GM21526 (cell line): Measurements from ENCODE around the gene CFAP52.
"Not testable (repeated sequence)": the region's sequence is repeated elsewhere in the genome, so short reads cannot be mapped to it uniquely, and the experiment has no call there.

Experiments
- ATAC-seq: cut with Tn5 transposase; IDR thresholded peaks from one replicate; pipeline ENCODE4 v1.9.1; 2021; ENCODE audit warnings: moderate library complexity; ENCODE audit not compliant: unreplicated experiment, low FRiP score

The CFAP52 gene

DNA sequence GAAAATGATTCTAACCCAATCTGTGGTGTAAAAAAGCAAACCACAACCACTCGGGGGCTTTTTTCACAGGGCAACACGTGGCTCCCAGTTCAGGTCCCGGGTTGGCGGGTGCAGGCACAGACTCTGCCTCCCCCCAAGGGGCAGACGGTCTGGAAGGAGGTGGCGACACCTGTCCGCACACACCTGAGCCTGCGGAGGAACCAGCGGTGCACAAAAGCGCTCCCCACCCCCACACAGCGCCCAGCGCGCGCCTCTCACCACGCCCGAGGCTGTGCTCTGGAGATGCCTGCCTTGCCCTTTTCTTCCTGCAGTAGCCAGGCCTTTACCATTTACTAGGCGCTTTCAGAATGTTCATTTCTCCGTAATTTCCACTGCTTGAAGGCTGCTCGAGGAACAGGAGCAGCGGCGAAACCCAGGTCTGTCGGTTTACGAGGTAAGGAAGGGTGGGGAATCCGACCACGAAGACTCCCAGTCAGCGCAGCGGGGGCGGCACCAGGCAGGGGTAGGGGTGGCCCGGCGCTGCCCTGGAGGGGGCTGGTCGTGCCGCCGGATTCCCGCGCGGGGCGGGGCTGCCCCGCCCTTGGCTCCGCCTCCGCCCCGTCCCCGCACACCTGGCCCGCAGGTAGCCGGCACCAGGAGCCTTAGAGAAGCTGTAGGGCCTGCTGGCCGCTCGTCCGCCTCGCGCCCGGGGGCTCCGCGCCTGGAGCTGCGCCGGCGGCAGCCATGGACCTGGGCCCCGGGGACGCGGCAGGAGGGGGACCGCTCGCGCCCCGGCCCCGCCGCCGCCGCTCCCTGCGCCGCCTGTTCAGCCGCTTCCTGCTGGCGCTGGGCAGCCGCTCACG, 68.7 kb downstream of the CFAP52 start, which contains the start of gene USP43:
USP43 (plus strand) TSS at position 608 of the 842 bp plus-strand sequence; CDS start at position 724, 116 bp downstream.
- ATAC-seq: no peak

DNA sequence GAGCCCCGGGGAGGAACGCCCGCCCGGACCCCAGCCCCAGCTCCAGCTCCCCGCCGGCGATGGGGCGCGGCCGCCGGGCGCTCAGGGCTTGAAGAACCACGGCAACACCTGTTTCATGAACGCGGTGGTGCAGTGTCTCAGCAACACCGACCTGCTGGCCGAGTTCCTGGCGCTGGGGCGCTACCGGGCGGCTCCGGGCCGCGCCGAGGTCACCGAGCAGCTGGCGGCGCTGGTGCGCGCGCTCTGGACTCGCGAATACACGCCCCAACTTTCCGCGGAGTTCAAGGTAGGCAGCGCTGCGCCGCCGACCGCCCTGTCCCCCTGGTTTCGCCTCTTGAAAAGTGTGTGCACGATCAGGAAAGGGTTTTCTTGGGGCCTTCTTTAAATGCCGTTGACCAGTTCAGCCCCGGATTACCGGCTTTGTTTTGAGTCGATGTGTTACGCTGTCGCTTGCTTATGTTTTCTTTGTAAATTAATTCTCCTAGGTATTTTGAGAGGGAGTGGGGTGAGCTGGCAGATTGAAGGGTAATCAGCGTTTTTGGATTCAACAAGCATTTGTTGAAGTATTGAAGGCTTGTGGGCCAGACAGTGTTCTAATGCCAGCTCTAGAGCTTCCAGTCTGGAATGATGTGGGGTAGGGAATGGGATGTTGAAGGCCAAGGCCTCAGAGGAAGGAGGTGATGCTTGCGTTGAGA, 69.6 kb downstream of the CFAP52 start:
- no peak for ATAC-seq

DNA sequence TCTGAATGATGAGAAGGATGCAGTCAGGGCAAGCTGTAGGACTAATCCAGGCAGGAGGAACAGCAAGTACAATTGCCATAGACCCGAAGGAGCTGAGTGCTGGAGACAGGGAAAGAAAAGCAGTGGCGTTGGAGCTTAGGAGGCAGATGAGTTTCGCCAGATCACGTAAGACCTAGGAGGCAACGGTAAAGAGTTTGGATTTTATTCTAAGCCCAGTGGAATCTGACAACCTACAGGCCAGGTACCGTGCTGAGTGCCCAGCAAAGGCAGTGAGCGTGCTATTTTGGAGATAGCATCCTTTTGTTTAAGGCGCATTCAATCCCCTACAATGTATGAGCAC, 70.1 kb downstream of the CFAP52 start:
- ATAC-seq: no peak

DNA sequence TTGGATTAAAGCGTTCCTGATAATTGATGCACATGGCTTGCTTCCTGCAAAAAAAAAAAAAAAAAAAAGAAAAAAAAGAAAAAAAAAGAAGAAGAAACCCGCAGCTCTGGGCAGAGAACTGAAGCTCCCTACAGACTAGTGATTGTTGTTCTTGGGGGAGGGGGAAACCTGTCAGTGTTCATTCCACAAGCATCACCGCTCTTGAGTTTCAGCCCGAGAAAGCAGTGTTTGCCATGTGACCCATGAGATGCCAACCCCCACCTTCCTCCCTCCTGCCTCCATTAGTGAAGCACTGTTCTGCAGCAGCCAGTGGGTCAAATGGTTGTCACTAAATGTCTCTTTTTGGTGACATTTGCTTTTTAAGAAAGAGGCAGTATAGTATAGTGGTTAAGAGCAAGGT, 70.6 kb downstream of the CFAP52 start:
- no peak for ATAC-seq

DNA sequence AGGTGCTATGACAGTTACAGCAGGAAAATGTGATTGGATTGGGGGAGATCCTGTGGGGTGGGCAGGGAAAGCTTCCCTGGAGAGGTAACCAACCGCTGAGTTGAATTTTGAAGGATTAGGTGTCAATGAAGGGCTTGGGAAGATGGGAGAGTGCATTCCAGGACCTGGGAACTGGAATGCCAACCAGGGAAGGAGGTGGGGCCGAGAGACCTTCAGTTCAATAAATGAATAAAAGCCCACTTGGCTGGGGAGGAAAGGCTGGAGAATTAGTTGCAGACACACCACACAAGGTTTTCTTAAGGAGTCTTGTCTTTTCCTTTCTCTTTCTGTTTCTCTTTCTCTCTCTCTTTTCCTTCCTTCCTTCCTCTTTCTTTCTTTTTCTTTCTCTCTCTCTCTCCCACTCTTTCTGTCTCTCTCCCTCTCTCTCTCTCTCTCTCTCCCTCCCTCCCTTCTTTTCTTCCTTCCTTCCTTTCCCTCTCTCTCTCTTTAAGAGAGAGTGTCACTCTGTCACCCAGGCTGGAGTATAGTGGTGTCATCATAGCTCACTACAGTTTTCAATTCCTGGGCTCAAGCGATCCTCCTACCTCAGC, 72.2 kb downstream of the CFAP52 start:
- no peak for ATAC-seq

DNA sequence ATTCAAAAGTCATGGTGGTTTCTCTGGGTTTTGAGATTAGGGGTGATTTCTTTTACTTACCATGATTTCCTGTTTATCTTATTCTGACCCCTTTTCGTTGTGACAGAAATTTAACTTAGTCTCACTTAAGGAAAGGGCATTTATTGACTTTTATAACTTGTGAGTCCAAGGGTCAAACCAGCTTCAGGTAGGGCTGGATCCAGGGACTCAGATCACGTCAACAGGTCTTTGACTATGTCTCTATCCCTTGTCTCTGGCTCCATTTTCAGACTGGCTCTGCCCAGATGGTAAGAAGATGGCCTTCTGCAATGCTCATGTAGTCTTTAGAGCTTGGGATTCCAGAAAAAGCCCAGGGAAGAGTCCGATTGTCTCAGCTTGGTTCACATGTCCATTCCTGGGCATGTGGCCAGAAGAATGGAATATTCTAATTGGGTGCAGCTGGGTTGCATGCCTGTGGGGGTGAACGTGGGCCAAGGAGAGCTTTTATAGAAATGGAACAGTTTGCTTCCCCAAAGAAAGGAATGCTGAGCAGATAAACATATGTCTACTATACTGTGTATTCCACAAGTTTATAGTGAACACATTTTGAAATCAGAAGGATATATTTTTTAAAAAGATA, 82.3 kb downstream of the CFAP52 start:
- ATAC-seq: no peak

- ATAC-seq: no peak
Observed at GRCh38 chr17:9661027-9661426, 84.6 kb downstream of the CFAP52 start.

DNA sequence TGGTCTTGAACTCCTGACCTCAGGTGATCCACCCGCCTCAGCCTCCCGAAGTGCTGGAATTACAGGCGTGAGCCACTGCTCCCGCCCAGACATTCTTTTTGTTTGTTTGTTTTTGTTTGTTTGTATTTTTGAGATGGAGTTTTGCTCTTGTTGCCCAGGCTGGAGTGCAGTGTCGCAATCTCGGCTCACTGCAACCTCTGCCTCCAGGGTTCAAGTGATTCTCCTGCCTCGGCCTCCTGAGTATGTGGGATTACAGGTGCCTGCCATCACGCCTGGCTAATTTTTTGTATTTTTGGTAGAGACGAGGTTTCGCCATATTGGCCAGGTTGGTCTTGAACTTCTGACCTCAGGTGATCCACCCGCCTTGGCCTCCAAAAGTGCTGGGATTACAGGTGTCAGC, 87.1 kb downstream of the CFAP52 start:
- not testable (repeated sequence) for ATAC-seq

GRCh38 chr17:9666461-9667050, 90.1 kb downstream of the CFAP52 start:
- ATAC-seq: no peak

DNA sequence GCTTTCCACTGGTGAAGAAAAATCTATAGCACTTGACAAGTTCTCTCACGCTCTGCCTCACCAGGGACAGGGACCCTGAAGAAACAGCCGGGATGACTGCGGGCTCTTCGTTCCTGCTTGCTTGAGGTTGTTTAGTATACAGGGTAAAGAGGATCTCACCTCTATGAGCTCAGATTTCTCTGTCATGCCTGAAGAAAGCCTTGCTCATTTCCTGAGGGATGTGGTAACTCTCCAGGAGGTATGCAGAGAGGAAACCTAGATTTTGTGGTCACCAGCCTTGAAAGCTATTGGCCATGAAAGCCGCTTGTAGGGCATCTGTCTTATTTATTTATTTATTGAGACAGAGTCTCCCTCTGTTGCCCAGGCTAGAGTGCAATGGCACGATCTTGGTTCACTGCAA, 92.1 kb downstream of the CFAP52 start:
- ATAC-seq: no peak

GRCh38 chr17:9669551-9670008, 93.1 kb downstream of the CFAP52 start:
- ATAC-seq: no peak

DNA sequence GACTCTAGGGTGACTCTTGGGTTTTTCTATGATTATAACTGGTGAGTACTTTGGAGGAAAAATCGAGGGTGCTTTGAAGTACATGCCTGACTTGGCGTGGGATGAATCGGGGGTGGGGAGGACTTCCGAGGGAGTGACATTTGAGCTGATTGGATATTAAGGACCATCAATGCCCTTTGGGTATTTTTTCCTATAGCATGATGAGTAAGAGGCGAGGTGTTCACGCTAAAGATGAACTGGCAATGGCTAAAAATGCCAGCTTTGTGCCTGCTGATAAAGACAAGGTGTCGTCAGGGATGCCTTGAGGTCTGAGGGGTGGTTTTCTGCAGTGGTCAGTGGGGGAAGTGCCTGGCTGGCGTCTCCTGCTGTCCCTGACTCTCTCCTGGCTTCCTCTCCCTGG, 94.2 kb downstream of the CFAP52 start:
- no peak for ATAC-seq

- ATAC-seq: no peak
Observed at GRCh38 chr17:9671559-9671958, 95.1 kb downstream of the CFAP52 start.

- no peak for ATAC-seq
Observed at GRCh38 chr17:9672266-9672665, 95.8 kb downstream of the CFAP52 start.

GRCh38 chr17:9672691-9673090, 96.2 kb downstream of the CFAP52 start:
- ATAC-seq: no peak

GRCh38 chr17:9676084-9676483, 99.6 kb downstream of the CFAP52 start:
- ATAC-seq: no peak

DNA sequence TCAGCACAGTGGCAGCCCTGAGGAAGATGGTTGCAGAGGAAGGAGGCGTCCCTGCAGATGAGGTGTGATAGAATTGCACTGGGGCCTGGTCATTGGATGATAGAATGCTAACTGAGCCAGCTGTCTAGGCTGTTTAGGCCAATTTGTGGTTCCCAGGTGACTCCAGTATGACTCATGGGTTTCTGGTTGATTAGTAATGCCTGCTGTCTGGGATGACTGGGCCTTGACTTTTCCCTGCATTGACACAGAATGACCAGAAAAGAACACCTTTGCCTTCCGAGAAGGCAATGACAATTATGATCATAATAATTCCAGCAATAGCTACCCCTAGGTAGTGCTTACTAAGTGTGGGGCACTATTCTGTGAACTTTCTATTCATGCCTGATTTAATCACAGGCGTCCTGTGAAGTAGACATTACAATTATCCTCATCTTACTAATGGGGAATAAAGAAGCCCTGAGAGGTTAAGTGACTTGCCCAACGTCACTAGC, 100.4 kb downstream of the CFAP52 start:
- no peak for ATAC-seq

DNA sequence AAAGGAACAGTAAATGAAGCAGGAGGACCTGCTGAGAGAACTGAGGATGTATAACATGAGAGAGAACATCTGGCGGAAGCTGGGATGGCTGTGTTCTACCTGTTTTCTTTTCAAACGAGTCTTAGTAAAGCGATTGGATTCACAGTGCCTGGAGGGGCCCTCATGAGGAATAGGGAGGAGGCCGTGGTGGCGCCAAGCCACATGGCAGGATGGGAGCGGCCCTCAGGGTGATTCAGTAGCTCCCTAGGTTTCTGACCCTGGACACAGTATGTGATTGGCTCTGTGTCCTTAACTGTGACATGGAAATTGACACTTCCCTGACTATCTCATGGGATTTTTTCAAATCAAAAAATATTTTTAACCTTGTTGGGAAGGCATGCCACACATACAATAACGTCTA, 101.0 kb downstream of the CFAP52 start:
- ATAC-seq: no peak

DNA sequence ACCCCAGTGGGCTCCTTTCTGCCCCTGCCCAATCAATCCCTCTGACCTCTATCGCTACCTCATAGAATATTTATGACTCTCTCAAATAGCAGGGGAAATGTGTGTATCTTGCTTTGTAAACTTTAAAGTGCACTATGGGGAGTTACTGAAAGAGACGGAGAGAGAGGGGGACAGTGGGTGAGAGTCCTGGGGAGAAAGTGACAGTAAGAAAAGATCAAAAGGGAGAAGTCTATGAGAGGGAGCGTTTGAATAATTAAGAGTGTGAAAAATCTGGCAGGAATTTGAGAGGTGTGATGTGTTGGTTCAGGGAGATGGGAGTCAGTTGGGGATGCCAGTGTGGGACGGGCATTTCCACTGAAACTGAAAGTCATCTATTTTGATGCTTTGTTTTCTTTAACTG, 101.5 kb downstream of the CFAP52 start:
- no peak for ATAC-seq

- no peak for ATAC-seq
Observed at GRCh38 chr17:9684955-9685621, 108.6 kb downstream of the CFAP52 start.
